Stimulated activated CD4-positive, alpha-beta T cell treated with anti-CD3 and anti-CD28 coated beads, Interleukin-2, amount 100 ng/mL, for 48 hours (primary cell): ENCODE results near the gene CFAP97D1.

Source experiments
- DNase-seq, 2 donors: peaks; one replicate each; pipeline ENCODE4 v3.0.0-alpha.2; 2020

CFAP97D1 gene

DNA sequence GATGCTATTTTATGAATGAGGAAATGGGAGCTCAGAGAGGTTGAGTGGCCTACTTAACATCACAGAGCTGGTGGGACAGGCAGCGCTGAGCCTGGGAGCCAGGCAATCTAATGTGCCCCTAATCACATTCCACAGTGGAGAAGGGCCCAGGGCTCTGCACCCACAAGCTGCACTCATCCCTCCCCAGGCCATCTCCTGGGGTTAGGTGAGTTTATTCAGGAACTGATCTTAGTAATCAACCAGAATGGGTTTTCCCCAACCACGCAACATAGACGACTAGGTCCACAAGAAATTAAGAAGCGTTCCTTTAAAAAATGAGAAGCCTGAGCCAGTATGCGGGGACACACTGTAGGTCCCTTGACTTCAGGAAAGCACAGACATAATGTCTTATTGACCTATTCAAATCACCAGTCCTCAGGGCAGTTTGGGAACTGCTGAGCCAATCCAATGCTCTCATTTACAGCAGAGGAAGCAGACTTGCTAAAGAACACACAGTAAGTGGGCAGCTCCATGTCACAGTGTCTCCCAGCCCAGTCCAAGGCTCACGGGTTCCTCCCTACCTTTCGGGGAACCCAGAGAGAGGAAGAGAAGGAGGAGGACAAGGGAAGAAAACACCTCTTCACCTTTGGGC is 50.4 kb downstream of the CFAP97D1 start:
- no peak for DNase-seq

- no peak for DNase-seq
These were observed 51.4 kb downstream of the CFAP97D1 start for GRCh38 chr17:43831633-43832032.

DNA sequence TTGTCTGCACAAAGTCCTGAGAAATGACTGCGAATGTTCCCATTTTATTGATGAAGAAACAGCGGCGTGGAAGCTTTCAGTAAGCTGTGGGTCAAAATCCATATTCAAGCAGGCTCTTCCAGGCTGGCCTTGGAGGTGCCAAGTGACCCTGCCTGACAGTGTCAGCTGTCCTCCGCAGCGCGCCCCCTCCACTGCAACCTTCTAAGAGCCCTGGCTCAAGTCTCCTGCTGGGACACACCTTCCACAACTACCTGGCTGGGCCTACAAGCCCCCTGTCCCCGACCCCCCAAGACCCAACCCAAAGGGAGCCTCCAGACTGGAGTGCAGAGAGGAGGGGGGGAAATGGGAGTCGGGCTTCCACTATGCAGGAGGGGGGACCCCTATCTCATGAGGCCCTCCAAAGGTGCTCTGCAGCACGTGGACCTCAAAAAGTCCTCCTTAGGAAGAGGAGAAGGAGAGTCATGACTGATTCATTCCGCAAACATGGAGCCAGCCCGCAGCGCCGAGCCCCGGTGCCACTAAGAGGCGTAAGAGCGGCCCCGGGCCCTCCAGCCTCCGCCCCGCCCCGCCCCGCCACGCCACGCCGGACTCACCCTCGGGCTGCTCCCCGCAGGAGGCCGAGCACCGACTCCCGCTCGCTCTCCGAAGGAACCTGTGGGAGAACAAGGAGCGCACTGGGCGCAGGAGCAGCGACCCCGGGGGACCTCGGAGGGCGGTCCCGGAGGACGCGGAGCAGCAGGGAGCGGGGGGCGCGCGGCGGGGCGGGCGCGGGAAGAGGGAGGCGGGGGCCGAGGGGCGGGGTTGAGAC is 52.1 kb downstream of the CFAP97D1 start:
- DNase-seq = no peak

- DNase-seq = peak; percentile 16 to 25
These were observed 53.0 kb downstream of the CFAP97D1 start, which contains the start of gene MPP3 for GRCh38 chr17:43832976-43833829. Gene MPP3, minus strand, starts transcription at chr17:43833146. Its CDS starts 1,240 bp downstream, at chr17:43831906.

- no peak for DNase-seq
These were observed 53.9 kb downstream of the CFAP97D1 start for GRCh38 chr17:43834106-43834505.
